Upper lobe of left lung (tissue), 6 donors: ENCODE results near the gene SMCO4. TPM values are rescaled to one million over a fixed set of nuclear protein-coding genes. Genes with fewer than 3 reads are reported as not detected.

Source experiments
- ATAC-seq, 2 donors: fragments of 200-7000 bp; cut with Tn5 transposase; one replicate each; pipeline ENCODE4 v1.9.1; 2022; ENCODE audit warnings: mild to moderate bottlenecking in 2 of 2, moderate library complexity in 2 of 2; ENCODE audit not compliant: low FRiP score in 2 of 2
- DNase-seq, 2 donors: peaks; one replicate each; pipeline ENCODE4 v3.0.0-alpha.2; 2019 to 2020
- H3K27ac ChIP-seq, 4 donors: fragments of 200-600 bp; sonication (generic); one replicate each; pipeline ENCODE4 v1.5.1; 2016 to 2019
- H3K27me3 ChIP-seq, 4 donors: fragments of 200-600 bp; sonication (generic); one replicate each; pipeline ENCODE4 v1.5.1; 2017 to 2019
- H3K36me3 ChIP-seq, 4 donors: fragments of 200-600 bp; sonication (generic); one replicate each; pipeline ENCODE4 v1.5.1; 2016 to 2019
- H3K4me1 ChIP-seq, 4 donors: fragments of 200-600 bp; sonication (generic); one replicate each; pipeline ENCODE4 v1.5.1; 2018 to 2019
- H3K4me3 ChIP-seq, 4 donors: fragments of 200-600 bp; sonication (generic); one replicate each; pipeline ENCODE4 v1.5.1; 2017 to 2019; ENCODE audit warnings: mild to moderate bottlenecking in 2 of 4, moderate library complexity in 1 of 4
- H3K9me3 ChIP-seq, 4 donors: fragments of 200-600 bp; sonication (generic); one replicate each; pipeline ENCODE4 v1.5.1; 2018 to 2019
- EP300 ChIP-seq, 4 donors: sonication (generic); formaldehyde crosslinking; IDR thresholded peaks; one replicate each; pipeline ENCODE4 v1.5.1; 2017; ENCODE audit warnings: antibody characterized with exemption in 4 of 4, control low read depth in 2 of 4
- POLR2A ChIP-seq, 4 donors: fragments of 450-650 bp; IDR thresholded peaks; one replicate each; pipeline ENCODE4 v1.5.1; 2016 to 2017; ENCODE audit warnings: antibody characterized with exemption in 4 of 4, mild to moderate bottlenecking in 2 of 4
- POLR2AphosphoS5 ChIP-seq, 2 donors: sonication (generic); formaldehyde crosslinking; IDR thresholded peaks; one replicate each; pipeline ENCODE4 v1.5.1; 2017; ENCODE audit warnings: antibody characterized with exemption in 2 of 2
- WGBS, 2 donors: methylation state at CpG; one replicate each; pipeline ENCODE4 v1.1.5; 2017 to 2018; 5-methylcytosine and 5-hydroxymethylcytosine counted together
- total RNA-seq, 6 donors: library from RNA; depleted of rRNA in 4 of 6; stranded (reverse); fragments of >200 nt in 4 of 6; gene quantifications; one replicate each; pipeline versions ENCODE4 v1.1.0 to v1.2.1, GENCODE V29; 2016 to 2021
- TF ChIP-seq, protein P1 (sequence below), 6 experiments: fragments of 450-650 bp in 4 of 6; fragments of 200-600 bp in 2 of 6; sonication (generic) in 2 of 6; IDR thresholded peaks; one replicate each; pipeline ENCODE4 v1.5.1; 2016 to 2019; ENCODE audit warnings: antibody characterized with exemption in 6 of 6
- donor health status: DM: no; HTN: no; CAD: no; lungs with moderate emphysema.
- donor health status: DM: no; HTN: yes; CAD: no; lungs with severe emphysema.

SMCO4 gene
- total RNA-seq, 6 donors from 2014 or later, result 13.6 to 62.4 (median 42.1) TPM

DNA sequence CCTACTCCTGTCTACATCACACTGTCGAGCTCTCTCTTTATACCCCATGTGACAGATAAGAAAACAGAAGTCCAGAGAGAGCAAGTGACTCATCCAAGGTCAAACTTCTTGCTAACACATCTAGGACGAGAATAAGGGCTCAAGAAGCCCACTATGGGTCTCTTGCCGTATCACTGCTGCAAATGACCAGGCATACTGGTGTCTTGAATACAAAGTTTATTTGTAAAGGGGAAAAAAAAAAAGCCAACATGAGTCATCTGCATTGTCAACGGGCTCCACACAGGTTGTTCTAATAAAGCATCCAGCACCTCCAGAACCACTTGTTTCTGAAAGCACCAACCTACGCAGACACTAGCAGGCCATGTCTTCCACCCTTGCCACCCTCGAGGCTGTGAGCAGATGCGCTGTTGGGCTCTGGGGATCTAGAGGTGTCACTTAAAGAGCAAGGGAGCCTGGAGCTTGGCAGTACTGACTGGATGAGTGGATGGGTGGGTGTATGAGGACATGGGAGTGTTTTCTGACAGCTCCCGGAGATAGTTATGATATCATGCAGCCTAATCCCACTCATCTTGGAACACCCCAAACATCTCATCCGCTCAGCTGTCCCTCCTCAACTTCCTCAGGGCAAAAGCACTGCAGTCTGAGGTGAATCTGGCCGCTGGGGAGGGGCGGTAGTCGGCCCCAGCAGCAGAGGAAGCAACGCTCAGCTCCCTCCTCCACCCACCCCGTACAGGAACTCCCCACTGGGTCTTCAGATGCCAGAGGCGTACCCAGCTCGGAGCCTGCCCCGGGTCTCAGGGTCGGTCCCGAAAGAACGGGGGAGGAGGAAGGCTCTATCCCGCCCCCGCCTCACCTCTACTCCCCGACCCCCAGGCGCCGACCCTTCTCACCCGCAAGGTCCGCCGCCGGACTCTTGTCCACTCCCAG lies 1.0 kb downstream of the SMCO4 start:
- DNase-seq (peak in 1 of 2 donors; percentile 58), ATAC-seq (peak; percentile 71 to 75)
- H3K36me3 ChIP-seq, result no peaks in the 10 kb centered on the region
- peak overlapping the region; percentile 63 to 91 (median 77) for H3K4me3 ChIP-seq
- H3K27me3 ChIP-seq, result no peaks in the 10 kb centered on the region
- peaks cover 15 to 60% (median 37%) of the 10 kb centered on the region in 4 donors for H3K4me1 ChIP-seq
- 12 to 30% methylated on average over 12 to 29 of the region's 29 CpGs for WGBS, 2 donors
- peak overlapping the region; percentile 83 to 91 (median 86) for H3K27ac ChIP-seq
- no peaks in the 10 kb centered on the region for H3K9me3 ChIP-seq
- TF ChIP-seq POLR2A (IDR thresholded peaks at IDR 0.05) (peak in 1 of 4 donors; percentile 39), POLR2AphosphoS5 (IDR thresholded peaks at IDR 0.05) (peak in 1 of 2 donors; percentile 37), EP300 (IDR thresholded peaks at IDR 0.05) (no peak)
- TF ChIP-seq, protein P1, sequence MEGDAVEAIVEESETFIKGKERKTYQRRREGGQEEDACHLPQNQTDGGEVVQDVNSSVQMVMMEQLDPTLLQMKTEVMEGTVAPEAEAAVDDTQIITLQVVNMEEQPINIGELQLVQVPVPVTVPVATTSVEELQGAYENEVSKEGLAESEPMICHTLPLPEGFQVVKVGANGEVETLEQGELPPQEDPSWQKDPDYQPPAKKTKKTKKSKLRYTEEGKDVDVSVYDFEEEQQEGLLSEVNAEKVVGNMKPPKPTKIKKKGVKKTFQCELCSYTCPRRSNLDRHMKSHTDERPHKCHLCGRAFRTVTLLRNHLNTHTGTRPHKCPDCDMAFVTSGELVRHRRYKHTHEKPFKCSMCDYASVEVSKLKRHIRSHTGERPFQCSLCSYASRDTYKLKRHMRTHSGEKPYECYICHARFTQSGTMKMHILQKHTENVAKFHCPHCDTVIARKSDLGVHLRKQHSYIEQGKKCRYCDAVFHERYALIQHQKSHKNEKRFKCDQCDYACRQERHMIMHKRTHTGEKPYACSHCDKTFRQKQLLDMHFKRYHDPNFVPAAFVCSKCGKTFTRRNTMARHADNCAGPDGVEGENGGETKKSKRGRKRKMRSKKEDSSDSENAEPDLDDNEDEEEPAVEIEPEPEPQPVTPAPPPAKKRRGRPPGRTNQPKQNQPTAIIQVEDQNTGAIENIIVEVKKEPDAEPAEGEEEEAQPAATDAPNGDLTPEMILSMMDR (IDR thresholded peaks at IDR 0.05), result no peak

DNA sequence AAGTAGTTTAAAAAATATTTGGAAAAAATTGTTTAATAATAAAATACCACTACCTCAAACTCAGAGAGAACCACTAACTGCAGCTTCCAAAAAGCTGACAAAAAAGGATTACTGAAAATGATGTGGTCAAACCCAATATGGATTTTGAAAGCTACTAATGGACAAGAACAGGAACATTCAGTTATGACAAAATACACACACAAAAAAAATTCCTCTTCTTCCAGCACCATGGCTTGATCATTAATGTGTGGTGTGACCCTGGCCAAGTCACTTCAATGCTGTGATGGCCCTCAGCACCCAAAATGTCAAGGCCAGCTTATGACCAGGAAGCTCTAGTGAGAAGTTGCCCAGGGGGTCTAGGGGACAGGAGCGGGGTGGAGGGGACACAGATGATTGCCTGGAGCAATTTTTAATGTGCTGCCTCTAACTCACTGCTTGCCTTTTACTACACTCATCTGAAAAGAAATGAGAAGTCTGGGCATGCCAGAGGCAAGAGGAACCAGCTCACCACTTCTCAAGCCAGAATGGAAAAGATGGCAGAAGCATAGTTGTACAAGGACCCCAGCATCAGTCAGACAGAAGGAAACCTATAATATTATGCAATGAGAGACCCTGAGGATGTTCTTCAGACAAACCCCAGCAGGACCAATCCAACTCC lies 2.2 kb downstream of the SMCO4 start:
- Histone ChIP-seq H3K27ac (peak overlapping the region in 2 of 4 donors; percentile 17 to 91), H3K36me3 (no peaks in the 10 kb centered on the region), H3K4me3 (no peak overlapping the region), H3K4me1 (peaks cover 17 to 70% (median 46%) of the 10 kb centered on the region in 4 donors), H3K27me3 (no peaks in the 10 kb centered on the region), H3K9me3 (no peaks in the 10 kb centered on the region)
- no peak for TF ChIP-seq POLR2AphosphoS5 (IDR thresholded peaks at IDR 0.05)
- TF ChIP-seq POLR2A (IDR thresholded peaks at IDR 0.05), result no peak
- TF ChIP-seq EP300 (IDR thresholded peaks at IDR 0.05), result no peak
- TF ChIP-seq, protein P1 (IDR thresholded peaks at IDR 0.05), result no peak
- WGBS, 2 donors, result 94 to 100% methylated on average over 1 of the region's 1 CpG
- ATAC-seq, result no peak
- DNase-seq, result no peak

DNA sequence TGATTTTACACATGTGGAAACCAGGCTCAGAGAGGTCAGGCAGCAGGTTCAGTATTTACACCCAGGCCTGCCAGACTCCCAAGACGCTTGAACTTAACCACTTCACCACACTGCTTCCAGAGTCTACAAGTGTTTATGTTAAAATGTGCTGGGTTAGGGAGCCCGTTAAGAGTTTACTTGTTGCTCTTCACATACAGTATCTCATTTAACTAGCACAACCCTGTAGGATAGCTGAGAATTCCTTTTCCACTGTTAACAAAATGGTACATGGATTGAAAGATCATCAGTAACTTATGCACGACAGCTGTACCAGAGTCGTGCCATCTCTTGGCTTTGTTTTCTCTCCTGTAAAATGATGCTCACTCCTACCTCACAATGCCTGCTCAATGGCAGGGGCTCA lies 2.9 kb downstream of the SMCO4 start:
- no peak overlapping the region for H3K4me3 ChIP-seq
- H3K9me3 ChIP-seq, result no peaks in the 10 kb centered on the region
- no peaks in the 10 kb centered on the region for H3K27me3 ChIP-seq
- H3K36me3 ChIP-seq, result no peaks in the 10 kb centered on the region
- peaks cover 17 to 72% (median 46%) of the 10 kb centered on the region in 4 donors for H3K4me1 ChIP-seq
- no peak overlapping the region for H3K27ac ChIP-seq
- TF ChIP-seq EP300 (IDR thresholded peaks at IDR 0.05), result no peak
- TF ChIP-seq, protein P1 (IDR thresholded peaks at IDR 0.05), result no peak
- no peak for TF ChIP-seq POLR2A (IDR thresholded peaks at IDR 0.05)
- TF ChIP-seq POLR2AphosphoS5 (IDR thresholded peaks at IDR 0.05), result no peak
- ATAC-seq (no peak), DNase-seq (no peak)
- WGBS, 2 donors, result 75 to 84% methylated on average over 4 of the region's 4 CpGs

DNA sequence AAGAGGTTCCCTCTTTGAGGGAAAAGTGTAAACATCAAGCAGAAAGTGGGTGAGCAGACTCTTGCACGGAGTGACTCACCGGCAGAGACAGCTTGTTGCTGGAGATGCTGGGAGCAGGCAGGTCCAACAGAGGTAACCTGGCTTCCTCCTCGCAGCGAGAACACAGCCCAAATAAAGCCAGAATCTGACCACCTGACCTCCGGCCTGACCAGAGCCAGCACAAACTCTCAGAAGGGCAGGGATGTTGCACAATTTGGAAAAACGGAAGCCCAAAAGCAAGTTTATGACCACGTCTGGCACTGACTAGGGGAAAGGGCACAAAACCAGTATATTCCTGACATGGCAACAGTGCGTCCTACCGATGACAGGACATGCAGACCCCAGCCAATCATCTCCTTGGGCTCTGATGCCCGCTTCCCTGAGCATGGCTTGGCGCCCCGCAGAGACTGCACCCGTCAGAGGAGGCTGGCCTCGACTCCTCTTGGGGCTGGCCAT lies 5.4 kb downstream of the SMCO4 start:
- TF ChIP-seq, protein P1 (IDR thresholded peaks at IDR 0.05), result no peak
- TF ChIP-seq POLR2A (IDR thresholded peaks at IDR 0.05) (peak in 1 of 4 donors; percentile 45), POLR2AphosphoS5 (IDR thresholded peaks at IDR 0.05) (peak; percentile 36 to 50), EP300 (IDR thresholded peaks at IDR 0.05) (no peak)
- DNase-seq (peak; percentile 67 to 92), ATAC-seq (peak; percentile 56 to 67)
- Histone ChIP-seq H3K27me3 (no peaks in the 10 kb centered on the region), H3K9me3 (no peaks in the 10 kb centered on the region), H3K4me1 (peaks cover 17 to 64% (median 39%) of the 10 kb centered on the region in 4 donors), H3K27ac (peak overlapping the region; percentile 32 to 78 (median 56)), H3K36me3 (no peaks in the 10 kb centered on the region), H3K4me3 (peak overlapping the region in 2 of 4 donors; percentile 1 to 13)
- 37 to 58% methylated on average over 6 to 14 of the region's 14 CpGs for WGBS, 2 donors
